IPS-15b (cell line): ENCODE results near the gene KCNK5.

ENCODE experiments used
- H3K27me3 ChIP-seq: one replicate; pipeline ENCODE4 v1.6.1; 2013; ENCODE audit warnings: low read length; ENCODE audit not compliant: control insufficient read depth, insufficient read depth
- H3K36me3 ChIP-seq: one replicate; pipeline ENCODE4 v1.6.1; 2013; ENCODE audit warnings: low read length; ENCODE audit not compliant: control insufficient read depth, insufficient read depth
- H3K4me1 ChIP-seq: one replicate; pipeline ENCODE4 v1.6.1; 2013; ENCODE audit warnings: mild to moderate bottlenecking, low read length; ENCODE audit not compliant: control insufficient read depth, insufficient read depth
- H3K4me3 ChIP-seq: one replicate; pipeline ENCODE4 v1.5.1; 2013; ENCODE audit warnings: low read depth, low read length
- H3K9ac ChIP-seq: one replicate; pipeline ENCODE4 v1.6.1; 2013; ENCODE audit warnings: low read depth, mild to moderate bottlenecking, low read length
- H3K9me3 ChIP-seq: one replicate; pipeline ENCODE4 v1.6.1; 2013; ENCODE audit warnings: mild to moderate bottlenecking, low read length; ENCODE audit not compliant: control insufficient read depth, insufficient read depth

Gene KCNK5, protein sequence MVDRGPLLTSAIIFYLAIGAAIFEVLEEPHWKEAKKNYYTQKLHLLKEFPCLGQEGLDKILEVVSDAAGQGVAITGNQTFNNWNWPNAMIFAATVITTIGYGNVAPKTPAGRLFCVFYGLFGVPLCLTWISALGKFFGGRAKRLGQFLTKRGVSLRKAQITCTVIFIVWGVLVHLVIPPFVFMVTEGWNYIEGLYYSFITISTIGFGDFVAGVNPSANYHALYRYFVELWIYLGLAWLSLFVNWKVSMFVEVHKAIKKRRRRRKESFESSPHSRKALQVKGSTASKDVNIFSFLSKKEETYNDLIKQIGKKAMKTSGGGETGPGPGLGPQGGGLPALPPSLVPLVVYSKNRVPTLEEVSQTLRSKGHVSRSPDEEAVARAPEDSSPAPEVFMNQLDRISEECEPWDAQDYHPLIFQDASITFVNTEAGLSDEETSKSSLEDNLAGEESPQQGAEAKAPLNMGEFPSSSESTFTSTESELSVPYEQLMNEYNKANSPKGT

DNA sequence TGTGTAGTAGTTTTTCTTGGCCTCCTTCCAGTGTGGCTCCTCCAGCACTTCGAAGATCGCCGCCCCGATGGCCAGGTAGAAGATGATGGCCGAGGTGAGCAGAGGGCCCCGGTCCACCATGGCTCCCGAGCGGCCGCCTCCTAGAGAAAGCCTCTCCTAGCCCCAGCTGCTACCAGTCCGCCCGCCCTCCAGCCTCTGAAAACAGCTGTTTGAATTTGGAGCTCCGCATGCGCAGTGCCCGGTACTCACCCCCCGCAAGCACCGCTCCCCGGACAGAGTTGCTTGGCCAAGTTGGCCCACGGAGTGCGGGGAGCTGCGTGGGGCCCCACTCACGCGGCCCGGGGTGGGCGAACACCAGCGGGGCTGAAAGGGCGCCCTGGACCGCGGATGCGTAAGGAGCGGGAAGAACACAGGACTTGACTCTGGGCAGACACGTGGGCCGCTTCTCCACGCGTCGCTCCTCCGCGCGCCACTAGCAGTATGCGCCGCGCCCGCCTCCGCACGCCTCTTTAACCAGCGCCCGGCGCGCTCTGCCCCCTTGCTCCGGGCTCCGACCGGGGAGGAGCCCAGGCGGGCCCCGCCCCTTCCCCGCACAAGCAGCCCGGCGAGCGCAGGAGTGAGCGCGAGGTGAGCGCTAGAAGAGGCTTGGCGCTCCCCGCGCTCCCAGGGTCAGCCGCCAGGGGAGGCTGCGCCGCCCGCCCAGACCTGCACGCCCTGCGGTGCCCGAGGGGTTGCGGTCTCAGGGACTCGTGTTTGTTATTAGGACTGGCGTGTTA is at the start of gene KCNK5:
Gene KCNK5, minus strand, starts transcription at position 484 of the 776 bp plus-strand sequence. Its CDS starts 364 bp downstream, at position 120.
- H3K9me3 ChIP-seq: no peaks in the 10 kb centered on the region
- no peaks in the 10 kb centered on the region for H3K27me3 ChIP-seq
- H3K36me3 ChIP-seq: no peaks in the 10 kb centered on the region
- peaks cover 24% of the 10 kb centered on the region for H3K4me1 ChIP-seq
- H3K4me3 ChIP-seq: peak within 1 kb of the TSS; percentile 72
- H3K9ac ChIP-seq: peak within 1 kb of the TSS; percentile 78

DNA sequence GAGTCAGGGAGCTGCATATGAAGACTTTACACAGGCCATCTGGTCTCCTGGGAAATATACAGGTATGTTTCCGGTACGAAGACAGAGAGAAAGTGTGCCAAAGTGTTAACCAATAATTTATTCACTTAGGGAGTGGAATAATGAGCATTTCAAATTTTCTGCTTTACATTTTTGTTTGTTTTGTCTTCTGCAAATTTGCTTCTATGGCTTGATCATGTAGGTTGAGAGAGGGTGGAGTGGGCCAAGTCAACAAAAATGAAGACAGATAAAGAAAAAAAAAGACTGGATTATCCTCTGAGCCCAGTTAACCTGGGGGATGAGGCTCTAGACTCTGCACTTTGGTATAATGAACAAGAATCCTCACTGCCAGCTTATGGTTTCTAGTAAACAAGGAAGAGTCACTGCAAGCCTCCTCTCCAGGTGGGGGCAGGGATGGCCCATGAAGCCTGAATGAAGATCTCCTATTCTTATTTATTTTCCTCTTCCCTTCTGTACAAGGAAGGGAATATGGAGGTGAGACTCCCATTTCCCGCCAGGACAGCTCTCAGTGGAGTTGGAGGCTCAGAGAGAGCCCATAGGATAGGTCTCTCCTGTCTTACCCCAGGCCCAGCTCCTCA is 47.2 kb upstream of the KCNK5 start:
- no peaks in the 10 kb centered on the region for H3K27me3 ChIP-seq
- no peak overlapping the region for H3K4me3 ChIP-seq
- no peaks in the 10 kb centered on the region for H3K36me3 ChIP-seq
- H3K4me1 ChIP-seq: peaks cover 12% of the 10 kb centered on the region
- H3K9ac ChIP-seq: no peak overlapping the region
- H3K9me3 ChIP-seq: no peaks in the 10 kb centered on the region

DNA sequence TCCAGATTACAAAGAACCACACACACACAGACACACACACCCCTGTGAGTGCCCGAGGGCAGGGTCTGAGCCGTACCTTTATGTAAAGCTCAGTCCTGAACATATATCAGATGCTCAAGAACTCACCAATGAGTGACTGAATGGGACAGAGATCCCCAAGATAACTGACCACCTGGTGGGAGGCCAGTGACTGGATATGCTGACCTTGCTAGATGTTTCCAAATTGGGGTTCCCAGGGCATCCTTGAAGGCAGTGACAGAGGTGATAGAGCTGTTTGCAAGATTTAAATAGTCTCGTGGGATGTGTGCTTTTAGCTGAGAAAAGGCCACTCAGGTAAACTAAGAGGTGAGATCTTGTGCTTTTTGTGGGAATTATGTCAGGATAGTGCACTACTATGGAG is 45.6 kb upstream of the KCNK5 start:
- H3K9me3 ChIP-seq: no peaks in the 10 kb centered on the region
- no peaks in the 10 kb centered on the region for H3K27me3 ChIP-seq
- H3K9ac ChIP-seq: no peak overlapping the region
- no peaks in the 10 kb centered on the region for H3K36me3 ChIP-seq
- H3K4me1 ChIP-seq: peaks cover 12% of the 10 kb centered on the region
- no peak overlapping the region for H3K4me3 ChIP-seq

DNA sequence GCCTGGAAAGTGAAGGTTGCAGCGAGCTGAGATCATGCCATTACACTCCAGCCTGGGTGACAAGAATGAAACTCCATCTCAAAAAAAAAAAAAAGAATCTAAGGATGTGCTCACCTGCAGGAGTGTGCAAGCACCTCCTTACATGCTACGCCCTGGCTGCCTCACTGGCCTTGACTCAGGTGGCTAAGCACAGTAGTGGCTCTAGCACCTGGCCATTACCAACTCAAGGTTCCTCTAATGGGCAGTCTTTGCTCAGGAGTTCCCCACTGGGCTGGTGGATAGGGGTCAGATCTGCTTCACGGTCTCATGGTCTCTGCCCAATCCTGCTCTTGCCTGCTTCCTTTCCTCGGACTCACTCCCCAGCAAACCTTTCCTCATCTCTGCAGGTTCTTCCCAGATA is 45.2 kb upstream of the KCNK5 start:
- no peak overlapping the region for H3K4me3 ChIP-seq
- H3K9me3 ChIP-seq: no peaks in the 10 kb centered on the region
- H3K9ac ChIP-seq: no peak overlapping the region
- no peaks in the 10 kb centered on the region for H3K36me3 ChIP-seq
- peaks cover 12% of the 10 kb centered on the region for H3K4me1 ChIP-seq
- H3K27me3 ChIP-seq: no peaks in the 10 kb centered on the region

DNA sequence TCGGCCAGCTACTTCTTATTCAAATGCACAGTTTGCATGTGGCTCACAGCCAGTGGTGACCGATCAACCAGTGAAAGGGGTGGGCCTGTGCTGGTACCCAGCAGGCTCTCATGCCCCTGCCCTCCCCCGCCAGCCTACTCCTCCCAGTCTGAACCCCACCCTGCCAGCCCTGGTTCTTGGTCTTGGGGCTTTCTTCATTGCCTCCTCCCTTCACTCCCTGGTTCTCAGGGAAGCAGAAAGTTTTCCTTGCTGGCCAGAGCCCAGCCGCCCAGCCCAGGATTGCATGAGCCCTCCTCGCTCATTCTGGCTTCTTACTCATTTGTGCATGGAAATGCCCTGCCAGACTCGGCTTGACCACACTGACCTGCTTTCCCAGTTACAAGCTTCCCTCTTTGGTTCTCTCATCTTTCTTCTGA is 44.1 kb upstream of the KCNK5 start:
- H3K36me3 ChIP-seq: no peaks in the 10 kb centered on the region
- H3K9ac ChIP-seq: no peak overlapping the region
- no peak overlapping the region for H3K4me3 ChIP-seq
- no peaks in the 10 kb centered on the region for H3K27me3 ChIP-seq
- H3K4me1 ChIP-seq: peaks cover 16% of the 10 kb centered on the region
- no peaks in the 10 kb centered on the region for H3K9me3 ChIP-seq

DNA sequence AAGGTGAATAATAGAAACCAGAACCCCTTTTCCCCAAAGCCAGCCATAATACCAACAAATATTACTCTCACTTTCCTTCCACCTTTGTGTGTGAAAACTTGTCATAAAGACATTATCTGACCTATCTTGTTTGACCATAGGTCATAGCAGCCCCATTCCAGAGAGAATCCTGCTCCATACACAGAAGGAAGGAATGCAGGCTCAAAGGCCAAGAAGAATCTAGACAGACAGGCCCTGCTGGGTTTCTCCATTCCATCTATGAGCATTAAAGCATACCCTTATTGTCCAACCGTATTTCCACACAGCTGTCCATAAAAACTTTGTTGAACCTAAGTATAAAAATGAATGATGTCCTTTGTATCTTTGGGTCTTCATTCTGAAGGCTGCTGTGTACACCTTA is 40.7 kb upstream of the KCNK5 start:
- Histone ChIP-seq H3K36me3 (no peaks in the 10 kb centered on the region), H3K4me1 (peaks cover 16% of the 10 kb centered on the region), H3K9ac (no peak overlapping the region), H3K9me3 (no peaks in the 10 kb centered on the region), H3K27me3 (no peaks in the 10 kb centered on the region), H3K4me3 (no peak overlapping the region)

DNA sequence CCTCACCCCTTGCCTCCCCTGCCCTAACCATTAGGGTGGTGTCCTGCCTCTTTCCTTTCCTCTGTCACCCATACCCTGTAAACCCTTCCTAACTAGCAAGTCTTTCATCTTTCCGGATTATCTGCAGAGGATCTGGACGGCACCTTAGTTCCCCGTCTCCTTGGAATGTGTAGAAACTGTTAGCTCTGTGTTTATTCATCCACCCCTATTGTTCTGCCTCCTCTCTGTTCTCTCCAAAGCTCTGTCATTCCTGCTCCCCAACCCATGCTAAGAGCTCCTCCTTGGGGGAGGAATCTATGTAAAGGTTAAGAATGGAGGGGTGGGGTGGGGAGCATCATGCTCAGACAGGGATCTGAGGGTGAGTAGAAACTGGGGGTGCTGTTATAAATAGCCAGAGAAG is 39.4 kb upstream of the KCNK5 start:
- H3K27me3 ChIP-seq: no peaks in the 10 kb centered on the region
- H3K9ac ChIP-seq: no peak overlapping the region
- no peaks in the 10 kb centered on the region for H3K36me3 ChIP-seq
- H3K9me3 ChIP-seq: no peaks in the 10 kb centered on the region
- no peak overlapping the region for H3K4me3 ChIP-seq
- peaks cover 17% of the 10 kb centered on the region for H3K4me1 ChIP-seq

DNA sequence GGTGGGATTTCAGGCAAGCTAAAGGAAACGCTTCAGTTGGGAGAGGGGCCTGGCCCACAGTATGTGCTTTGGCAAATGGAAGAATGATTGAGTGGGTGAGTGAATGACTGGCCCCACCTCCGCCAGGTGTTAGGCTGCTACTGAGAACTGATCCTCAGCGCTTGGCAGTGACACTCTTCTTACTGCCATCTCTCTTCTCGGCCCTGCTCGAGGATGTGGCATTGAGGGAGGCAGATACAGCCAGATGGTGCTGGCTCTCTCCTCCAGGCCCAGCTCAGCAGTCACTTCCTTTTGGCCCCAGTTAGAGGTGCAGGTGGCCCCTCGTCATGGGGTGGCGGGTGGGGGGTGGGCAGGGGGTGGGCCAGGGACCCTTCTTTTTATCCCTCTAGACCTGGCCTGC is 38.9 kb upstream of the KCNK5 start:
- Histone ChIP-seq H3K9ac (no peak overlapping the region), H3K4me3 (no peak overlapping the region), H3K9me3 (no peaks in the 10 kb centered on the region), H3K27me3 (no peaks in the 10 kb centered on the region), H3K36me3 (no peaks in the 10 kb centered on the region), H3K4me1 (peaks cover 16% of the 10 kb centered on the region)

DNA sequence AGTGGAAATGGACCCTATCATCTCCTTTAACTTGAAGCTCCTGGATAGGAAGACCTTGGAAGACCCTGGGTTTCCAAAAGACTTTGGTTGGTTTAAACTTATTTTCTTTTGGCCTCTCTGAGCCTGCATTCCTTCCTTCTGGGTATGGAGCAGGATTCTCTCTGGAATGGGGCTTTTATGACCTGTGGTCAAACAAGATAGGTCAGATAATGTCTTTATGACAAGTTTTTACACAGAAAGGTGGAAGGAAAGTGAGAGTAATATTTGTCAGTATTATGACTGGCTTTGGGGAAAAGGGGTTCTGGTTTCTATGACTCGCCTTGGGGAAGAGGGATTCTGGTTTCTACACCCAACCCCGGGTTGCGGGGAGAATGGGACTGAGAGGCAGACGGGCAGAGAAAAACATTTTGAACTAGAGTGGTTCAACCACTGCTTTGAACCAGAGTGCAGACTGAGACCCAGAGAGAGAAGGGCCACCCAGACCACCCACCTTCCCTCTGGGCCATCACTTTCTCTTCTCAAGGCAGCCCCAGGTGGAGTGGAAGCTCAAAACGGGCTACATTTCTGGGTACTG is 37.6 kb upstream of the KCNK5 start:
- no peak overlapping the region for H3K4me3 ChIP-seq
- no peaks in the 10 kb centered on the region for H3K36me3 ChIP-seq
- H3K9me3 ChIP-seq: no peaks in the 10 kb centered on the region
- peaks cover 11% of the 10 kb centered on the region for H3K4me1 ChIP-seq
- no peak overlapping the region for H3K9ac ChIP-seq
- H3K27me3 ChIP-seq: no peaks in the 10 kb centered on the region

DNA sequence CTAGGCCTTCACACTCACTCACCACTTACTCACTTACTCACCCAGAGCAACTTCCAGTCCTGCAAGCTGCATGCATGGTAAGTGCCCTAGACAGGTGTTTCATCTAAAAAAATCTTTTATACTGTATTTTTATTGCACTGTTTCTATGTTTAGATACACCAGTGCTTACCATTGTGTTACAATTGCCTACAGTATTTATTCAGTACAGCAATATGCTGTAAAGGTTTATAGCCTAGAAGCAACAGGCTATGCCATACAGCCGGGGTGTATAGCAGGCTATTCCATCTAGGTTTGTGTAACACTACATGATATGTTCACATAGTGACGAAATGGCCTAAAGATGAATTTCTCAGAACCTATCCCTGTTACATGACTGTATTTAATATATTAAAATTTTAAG is 37.1 kb upstream of the KCNK5 start:
- no peaks in the 10 kb centered on the region for H3K36me3 ChIP-seq
- H3K9me3 ChIP-seq: no peaks in the 10 kb centered on the region
- no peak overlapping the region for H3K4me3 ChIP-seq
- H3K27me3 ChIP-seq: no peaks in the 10 kb centered on the region
- H3K4me1 ChIP-seq: peaks cover 11% of the 10 kb centered on the region
- no peak overlapping the region for H3K9ac ChIP-seq

DNA sequence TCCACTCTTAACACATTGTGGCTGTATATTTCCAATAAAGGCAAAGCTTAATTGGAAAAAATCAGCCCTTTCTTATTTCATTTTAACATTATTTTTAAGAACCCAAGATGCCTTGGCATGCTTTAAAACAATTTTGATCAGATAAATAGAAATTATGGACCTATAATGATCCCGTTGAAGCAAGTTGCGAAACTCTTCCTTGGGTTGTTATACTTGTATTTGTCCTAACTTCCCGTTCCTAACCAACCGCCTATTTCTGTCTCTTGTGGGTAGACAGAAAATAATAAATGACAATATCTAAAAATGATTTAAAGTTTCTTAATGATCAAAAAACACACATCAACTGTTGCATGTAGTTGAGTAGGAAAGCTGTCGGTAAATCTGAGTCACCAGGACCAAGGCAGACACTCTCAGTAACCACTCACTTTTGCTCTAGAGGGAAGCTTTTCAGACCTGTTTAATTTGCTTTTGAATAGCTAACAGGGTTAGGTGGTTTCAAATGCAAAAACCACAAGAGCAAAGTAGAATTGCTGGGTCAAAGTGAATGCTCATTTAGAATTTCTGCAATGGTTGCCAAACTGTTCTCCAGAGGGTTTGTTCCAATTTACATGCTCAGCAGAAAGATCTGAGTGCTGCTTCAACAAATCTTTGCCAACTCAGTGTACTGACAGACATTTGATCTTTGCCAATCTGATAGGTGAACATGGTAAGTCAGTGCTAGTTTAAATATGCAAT is 34.2 kb upstream of the KCNK5 start:
- H3K4me3 ChIP-seq: no peak overlapping the region
- no peak overlapping the region for H3K9ac ChIP-seq
- H3K27me3 ChIP-seq: no peaks in the 10 kb centered on the region
- no peaks in the 10 kb centered on the region for H3K36me3 ChIP-seq
- H3K4me1 ChIP-seq: peaks cover 8% of the 10 kb centered on the region
- no peaks in the 10 kb centered on the region for H3K9me3 ChIP-seq
